ENCODE data around the gene TMEM235. TPM values are rescaled to one million over a fixed set of nuclear protein-coding genes. Genes with fewer than 3 reads are reported as not detected.

TMEM235 gene
- total and polyA plus RNA-seq, 9 of the 15 experiments (the other 6 are each of a cell fraction or from before 2014, with no cell fraction given), result not detected

GRCh38 chr17:78263063-78263735 is 31.8 kb downstream of the TMEM235 start:
- H3K4me2 ChIP-seq (ENCODE audit: insufficient read depth, low read length), result peak overlapping the region; percentile 68
- no TSS peak for BruUV-seq (replicated peaks)
- peak overlapping the region; percentile 72 for H2AFZ ChIP-seq (ENCODE audit: low read depth, low read length)
- in situ Hi-C loops (cut with MboI) (no loop called here), intact Hi-C loops (cut with micrococcal nuclease) (no loop called here)
- ChIA-PET CTCF (ENCODE audit: low intra/inter-chr PET ratio) (interaction anchor here (1.0 kb wide), 1 partner anchor 9 kb away, joined by 3 read pairs; no protein-coding TSS in a partner anchor), POLR2A (interaction anchor here (0.5 to 1.6 kb wide), 10 partner anchors 8 to 153 kb away, joined by 3 to 5 read pairs (median 4); no protein-coding TSS in a partner anchor)
- peaks cover 67 to 79% of the 10 kb centered on the region in 2 experiments for H3K4me1 ChIP-seq (replicated peaks in 1 of 2; ENCODE audit: control insufficient read depth in 2 of 2, insufficient read depth in 2 of 2, low read length in 2 of 2)
- H3K9ac ChIP-seq (ENCODE audit: insufficient read depth in 1 of 2, low read depth in 2 of 2, low read length in 2 of 2), result peak overlapping the region; percentile 73 to 86
- H3K27ac ChIP-seq (ENCODE audit: extremely low read depth, low read depth, low read length), result peak overlapping the region; percentile 94
- H3K9me1 ChIP-seq (ENCODE audit: control insufficient read depth, insufficient read depth, low read length), result no peaks in the 10 kb centered on the region
- peak overlapping the region; percentile 18 for H3K4me3 ChIP-seq
- H3K79me2 ChIP-seq (ENCODE audit: control insufficient read depth, insufficient read depth, low read length), result peaks cover 12% of the 10 kb centered on the region
- DNase-seq (ENCODE audit: extremely low read depth in 1 of 4, low spot score in 3 of 4), result peak; percentile 63 to 95 (median 78)
- H3K9me3 ChIP-seq (replicated peaks; ENCODE audit: control insufficient read depth, insufficient read depth, low read depth, low read length), result no peaks in the 10 kb centered on the region
- peak; percentile 84 for ATAC-seq
- peak; percentile 94 for FAIRE-seq
- no peaks in the 10 kb centered on the region for H3K27me3 ChIP-seq (ENCODE audit: control insufficient read depth in 2 of 2, insufficient read depth in 2 of 2, low read length in 2 of 2)
- 6% methylated on average over 23 of the region's 23 CpGs for WGBS (ENCODE audit: insufficient coverage, low coverage, missing lambda C conversion rate)
- no peaks in the 10 kb centered on the region for H4K20me1 ChIP-seq (replicated peaks; ENCODE audit: control insufficient read depth, insufficient read depth, low read length)
- no peaks in the 10 kb centered on the region for H3K36me3 ChIP-seq (ENCODE audit: control insufficient read depth, insufficient read depth, low read length)
- TF ChIP-seq TCF7 (IDR thresholded peaks at IDR 0.05; ENCODE audit: borderline replicate concordance), result 0 out of 2 replicates have a peak, but pooled peaks have one; percentile 32
- peak; percentile 61; the same call in 1 of the 2 replicates for TF ChIP-seq PHF8 (IDR thresholded peaks at IDR 0.05; ENCODE audit: borderline replicate concordance, low read length)
- 0 out of 2 replicates have a peak, but pooled peaks have one; percentile 42 for TF ChIP-seq TOE1 (IDR thresholded peaks at IDR 0.05; ENCODE audit: borderline replicate concordance)
- no peak for TF ChIP-seq TOE1 (CRISPR knock-in tag; IDR thresholded peaks at IDR 0.05; ENCODE audit: borderline replicate concordance, low read depth)
- TF ChIP-seq ZNF436 (CRISPR knock-in tag; IDR thresholded peaks at IDR 0.05), result no peak
- TF ChIP-seq NCOA1 (IDR thresholded peaks at IDR 0.05; ENCODE audit: low read depth), result peak; percentile 66; the same call in 1 of the 2 replicates
- TF ChIP-seq, protein P1, sequence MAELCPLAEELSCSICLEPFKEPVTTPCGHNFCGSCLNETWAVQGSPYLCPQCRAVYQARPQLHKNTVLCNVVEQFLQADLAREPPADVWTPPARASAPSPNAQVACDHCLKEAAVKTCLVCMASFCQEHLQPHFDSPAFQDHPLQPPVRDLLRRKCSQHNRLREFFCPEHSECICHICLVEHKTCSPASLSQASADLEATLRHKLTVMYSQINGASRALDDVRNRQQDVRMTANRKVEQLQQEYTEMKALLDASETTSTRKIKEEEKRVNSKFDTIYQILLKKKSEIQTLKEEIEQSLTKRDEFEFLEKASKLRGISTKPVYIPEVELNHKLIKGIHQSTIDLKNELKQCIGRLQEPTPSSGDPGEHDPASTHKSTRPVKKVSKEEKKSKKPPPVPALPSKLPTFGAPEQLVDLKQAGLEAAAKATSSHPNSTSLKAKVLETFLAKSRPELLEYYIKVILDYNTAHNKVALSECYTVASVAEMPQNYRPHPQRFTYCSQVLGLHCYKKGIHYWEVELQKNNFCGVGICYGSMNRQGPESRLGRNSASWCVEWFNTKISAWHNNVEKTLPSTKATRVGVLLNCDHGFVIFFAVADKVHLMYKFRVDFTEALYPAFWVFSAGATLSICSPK (IDR thresholded peaks at IDR 0.05; ENCODE audit: borderline replicate concordance), result no peak
- TF ChIP-seq DDX20 (tag; IDR thresholded peaks at IDR 0.05; ENCODE audit: low read depth), result no peak
- no peak for TF ChIP-seq MYBL2 (IDR thresholded peaks at IDR 0.05; ENCODE audit: low read depth)
- TF ChIP-seq MYBL2 (CRISPR knock-in tag; IDR thresholded peaks at IDR 0.05; ENCODE audit: borderline replicate concordance), result no peak
